ENCODE measurements around the gene KIRREL3.

KIRREL3 gene

DNA sequence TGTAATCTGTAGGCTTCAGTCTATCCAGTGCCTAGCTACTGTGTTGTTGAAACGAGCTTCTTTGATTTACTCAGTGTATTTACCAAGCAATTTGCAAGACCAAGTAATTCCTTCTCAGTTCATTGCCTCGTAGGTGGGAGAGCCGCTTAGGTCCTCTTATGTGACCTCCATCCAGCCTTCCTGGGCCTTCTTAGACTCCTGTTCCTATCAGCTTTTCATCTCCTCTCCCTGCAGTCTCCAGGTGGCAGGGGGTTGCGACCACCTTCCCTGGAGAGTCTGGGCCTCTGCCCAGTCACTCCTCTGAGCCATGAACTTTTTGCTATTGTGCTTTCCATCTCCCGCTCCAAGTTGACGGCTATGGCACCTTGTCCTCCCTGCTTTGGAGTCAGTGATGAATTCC is 251.8 kb downstream of the KIRREL3 start:
- TF ChIP-seq, protein P1, sequence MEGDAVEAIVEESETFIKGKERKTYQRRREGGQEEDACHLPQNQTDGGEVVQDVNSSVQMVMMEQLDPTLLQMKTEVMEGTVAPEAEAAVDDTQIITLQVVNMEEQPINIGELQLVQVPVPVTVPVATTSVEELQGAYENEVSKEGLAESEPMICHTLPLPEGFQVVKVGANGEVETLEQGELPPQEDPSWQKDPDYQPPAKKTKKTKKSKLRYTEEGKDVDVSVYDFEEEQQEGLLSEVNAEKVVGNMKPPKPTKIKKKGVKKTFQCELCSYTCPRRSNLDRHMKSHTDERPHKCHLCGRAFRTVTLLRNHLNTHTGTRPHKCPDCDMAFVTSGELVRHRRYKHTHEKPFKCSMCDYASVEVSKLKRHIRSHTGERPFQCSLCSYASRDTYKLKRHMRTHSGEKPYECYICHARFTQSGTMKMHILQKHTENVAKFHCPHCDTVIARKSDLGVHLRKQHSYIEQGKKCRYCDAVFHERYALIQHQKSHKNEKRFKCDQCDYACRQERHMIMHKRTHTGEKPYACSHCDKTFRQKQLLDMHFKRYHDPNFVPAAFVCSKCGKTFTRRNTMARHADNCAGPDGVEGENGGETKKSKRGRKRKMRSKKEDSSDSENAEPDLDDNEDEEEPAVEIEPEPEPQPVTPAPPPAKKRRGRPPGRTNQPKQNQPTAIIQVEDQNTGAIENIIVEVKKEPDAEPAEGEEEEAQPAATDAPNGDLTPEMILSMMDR (IDR thresholded peaks at IDR 0.05; ENCODE audit: insufficient read depth, low read length, poor library complexity, severe bottlenecking) = no peak
- TF ChIP-seq EZH2phosphoT487 (conservative IDR thresholded peaks at IDR 0.05; ENCODE audit: low read length) = no peak
- no peaks in the 10 kb centered on the region for H3K9me3 ChIP-seq (ENCODE audit: insufficient read depth, low read length)
- no peak overlapping the region for H3K4me3 ChIP-seq (ENCODE audit: insufficient read depth, low read length, poor library complexity, severe bottlenecking)
- no peaks in the 10 kb centered on the region for H3K9me2 ChIP-seq (replicated peaks; ENCODE audit: insufficient read depth, low read length)
- H3K36me3 ChIP-seq (ENCODE audit: low read length) = no peaks in the 10 kb centered on the region
- H3K27ac ChIP-seq (ENCODE audit: low read depth, low read length) = no peak overlapping the region
- H3K79me2 ChIP-seq (ENCODE audit: insufficient read depth, low read length) = no peaks in the 10 kb centered on the region
- H3K4me2 ChIP-seq (ENCODE audit: low read depth, low read length, poor library complexity, severe bottlenecking) = no peak overlapping the region
- no peak overlapping the region for H2AFZ ChIP-seq (ENCODE audit: low read depth, low read length, severe bottlenecking)
- no peak overlapping the region for H3K9ac ChIP-seq (ENCODE audit: low read length)
- H4K20me1 ChIP-seq (ENCODE audit: low read depth, low read length) = no peaks in the 10 kb centered on the region
- no peaks in the 10 kb centered on the region for H3F3A ChIP-seq (ENCODE audit: insufficient read depth)
- H3K27me3 ChIP-seq (ENCODE audit: low read length) = no peaks in the 10 kb centered on the region

DNA sequence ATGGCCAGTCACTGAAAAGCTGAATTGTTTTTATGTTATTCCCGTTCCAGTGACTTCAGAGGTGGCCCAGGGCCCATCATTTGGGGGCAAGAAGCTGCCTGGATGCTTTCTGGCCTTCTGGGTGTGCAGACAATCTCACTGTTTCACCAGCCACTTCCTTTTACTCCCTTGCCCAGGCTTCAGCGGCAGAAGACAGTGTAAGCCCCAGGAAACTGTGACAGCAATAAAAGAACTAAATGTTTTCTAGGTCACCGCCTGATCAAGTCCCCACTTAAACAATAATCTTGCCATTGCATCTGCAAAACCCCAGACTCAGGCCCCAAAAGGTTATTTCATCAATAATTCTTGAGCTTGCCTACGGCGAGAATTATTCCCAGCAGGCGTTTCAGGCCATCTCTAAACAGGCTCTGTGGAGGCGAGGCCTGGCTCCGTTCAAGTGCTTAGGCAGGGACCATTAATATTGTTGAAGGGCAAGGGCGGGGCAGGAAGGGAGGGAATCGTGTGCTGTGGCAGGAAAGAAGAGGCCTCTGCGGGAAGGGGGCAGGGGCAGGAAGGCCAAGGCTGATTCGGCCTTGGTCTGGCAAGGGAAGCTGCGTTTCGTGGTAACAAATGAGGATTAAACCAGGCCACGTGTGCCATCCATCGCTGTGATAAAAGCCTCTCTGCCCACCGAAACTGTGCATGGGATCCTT is 252.3 kb downstream of the KIRREL3 start:
- H3F3A ChIP-seq (ENCODE audit: insufficient read depth) = no peaks in the 10 kb centered on the region
- H3K4me2 ChIP-seq (ENCODE audit: low read depth, low read length, poor library complexity, severe bottlenecking) = no peak overlapping the region
- no peaks in the 10 kb centered on the region for H3K36me3 ChIP-seq (ENCODE audit: low read length)
- TF ChIP-seq EZH2phosphoT487 (conservative IDR thresholded peaks at IDR 0.05; ENCODE audit: low read length) = no peak
- no peaks in the 10 kb centered on the region for H3K9me2 ChIP-seq (replicated peaks; ENCODE audit: insufficient read depth, low read length)
- H2AFZ ChIP-seq (ENCODE audit: low read depth, low read length, severe bottlenecking) = no peak overlapping the region
- H3K27ac ChIP-seq (ENCODE audit: low read depth, low read length) = no peak overlapping the region
- no peaks in the 10 kb centered on the region for H3K9me3 ChIP-seq (ENCODE audit: insufficient read depth, low read length)
- H3K79me2 ChIP-seq (ENCODE audit: insufficient read depth, low read length) = no peaks in the 10 kb centered on the region
- H3K27me3 ChIP-seq (ENCODE audit: low read length) = no peaks in the 10 kb centered on the region
- no peaks in the 10 kb centered on the region for H4K20me1 ChIP-seq (ENCODE audit: low read depth, low read length)
- no peak overlapping the region for H3K9ac ChIP-seq (ENCODE audit: low read length)
- no peak overlapping the region for H3K4me3 ChIP-seq (ENCODE audit: insufficient read depth, low read length, poor library complexity, severe bottlenecking)

DNA sequence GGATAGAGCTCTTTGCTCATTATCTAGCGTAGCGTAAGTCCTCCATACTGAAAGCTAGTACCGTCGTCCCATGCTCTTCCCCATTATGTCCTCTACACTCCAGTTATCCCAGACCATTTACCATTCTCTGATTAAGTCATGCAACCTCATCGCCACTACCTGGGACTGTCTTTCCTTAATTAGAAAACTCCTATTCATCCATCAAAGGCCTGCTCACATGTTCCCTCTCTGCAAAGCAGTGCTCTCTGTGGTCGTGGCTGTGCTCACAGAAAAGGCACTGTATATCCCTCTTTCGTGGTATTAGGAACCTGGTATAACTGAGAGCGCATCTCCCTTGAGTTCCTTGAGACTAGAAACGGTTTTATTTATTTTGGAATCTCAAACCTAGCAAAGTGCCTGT is 253.3 kb downstream of the KIRREL3 start:
- TF ChIP-seq, protein P1 (IDR thresholded peaks at IDR 0.05; ENCODE audit: insufficient read depth, low read length, poor library complexity, severe bottlenecking) = no peak
- no peak for TF ChIP-seq EZH2phosphoT487 (conservative IDR thresholded peaks at IDR 0.05; ENCODE audit: low read length)
- H3K9ac ChIP-seq (ENCODE audit: low read length) = no peak overlapping the region
- H3F3A ChIP-seq (ENCODE audit: insufficient read depth) = no peaks in the 10 kb centered on the region
- no peaks in the 10 kb centered on the region for H3K9me2 ChIP-seq (replicated peaks; ENCODE audit: insufficient read depth, low read length)
- H3K27me3 ChIP-seq (ENCODE audit: low read length) = no peaks in the 10 kb centered on the region
- no peak overlapping the region for H3K4me3 ChIP-seq (ENCODE audit: insufficient read depth, low read length, poor library complexity, severe bottlenecking)
- H4K20me1 ChIP-seq (ENCODE audit: low read depth, low read length) = no peaks in the 10 kb centered on the region
- H3K9me3 ChIP-seq (ENCODE audit: insufficient read depth, low read length) = no peaks in the 10 kb centered on the region
- H2AFZ ChIP-seq (ENCODE audit: low read depth, low read length, severe bottlenecking) = no peak overlapping the region
- no peak overlapping the region for H3K27ac ChIP-seq (ENCODE audit: low read depth, low read length)
- H3K79me2 ChIP-seq (ENCODE audit: insufficient read depth, low read length) = no peaks in the 10 kb centered on the region
- no peak overlapping the region for H3K4me2 ChIP-seq (ENCODE audit: low read depth, low read length, poor library complexity, severe bottlenecking)
- no peaks in the 10 kb centered on the region for H3K36me3 ChIP-seq (ENCODE audit: low read length)

DNA sequence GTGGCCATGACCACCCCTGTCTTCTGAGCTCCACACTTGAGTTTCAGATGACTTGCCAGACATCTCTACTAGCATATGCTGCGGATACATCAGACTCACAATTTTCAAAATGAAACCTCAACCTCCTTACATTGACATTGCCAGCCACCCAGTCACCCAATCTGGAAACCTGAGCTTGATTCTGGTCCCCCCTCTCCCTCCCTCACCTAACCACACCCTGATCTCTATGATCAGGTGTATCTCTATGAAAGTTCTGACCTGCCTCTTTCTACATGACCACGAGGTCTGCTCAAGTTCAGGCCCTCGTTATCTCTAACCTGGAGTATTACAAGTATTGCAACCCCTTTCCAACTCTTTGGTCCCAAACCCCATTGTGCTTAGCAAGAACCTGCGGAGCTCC is 254.1 kb downstream of the KIRREL3 start:
- no peak overlapping the region for H3K27ac ChIP-seq (ENCODE audit: low read depth, low read length)
- TF ChIP-seq, protein P1 (IDR thresholded peaks at IDR 0.05; ENCODE audit: insufficient read depth, low read length, poor library complexity, severe bottlenecking) = no peak
- TF ChIP-seq EZH2phosphoT487 (conservative IDR thresholded peaks at IDR 0.05; ENCODE audit: low read length) = no peak
- H3K9ac ChIP-seq (ENCODE audit: low read length) = no peak overlapping the region
- no peak overlapping the region for H3K4me2 ChIP-seq (ENCODE audit: low read depth, low read length, poor library complexity, severe bottlenecking)
- no peaks in the 10 kb centered on the region for H3F3A ChIP-seq (ENCODE audit: insufficient read depth)
- no peaks in the 10 kb centered on the region for H3K9me3 ChIP-seq (ENCODE audit: insufficient read depth, low read length)
- no peak overlapping the region for H2AFZ ChIP-seq (ENCODE audit: low read depth, low read length, severe bottlenecking)
- H3K79me2 ChIP-seq (ENCODE audit: insufficient read depth, low read length) = no peaks in the 10 kb centered on the region
- no peaks in the 10 kb centered on the region for H3K27me3 ChIP-seq (ENCODE audit: low read length)
- no peaks in the 10 kb centered on the region for H3K9me2 ChIP-seq (replicated peaks; ENCODE audit: insufficient read depth, low read length)
- no peaks in the 10 kb centered on the region for H3K36me3 ChIP-seq (ENCODE audit: low read length)
- no peaks in the 10 kb centered on the region for H4K20me1 ChIP-seq (ENCODE audit: low read depth, low read length)
- no peak overlapping the region for H3K4me3 ChIP-seq (ENCODE audit: insufficient read depth, low read length, poor library complexity, severe bottlenecking)

Measured in SU-DHL-6 (cell line).